Natural killer cell (primary cell): ENCODE data around the gene TUT7. TPM values are rescaled to one million over a fixed set of nuclear protein-coding genes. Genes with fewer than 3 reads are reported as not detected.
"Not testable (repeated sequence)": the region's sequence is repeated elsewhere in the genome, so short reads cannot be mapped to it uniquely, and the experiment has no call there.

Experiments
- ATAC-seq, 3 donors: fragments of 150-1000 bp in 2 of 3; fragments of 200-7000 bp in 1 of 3; cut with Tn5 transposase; 1 replicate in 1 of 3; 2 replicates in 2 of 3; pipeline ENCODE4 v1.10.0; 2021; ENCODE audit warnings: mild to moderate bottlenecking in 2 of 3, moderate library complexity in 2 of 3
- DNase-seq, 2 donors: peaks; one replicate each; pipeline versions ENCODE4 v3.0.0 to v3.0.0-alpha.2; 2013 to 2021; ENCODE audit warnings: mixed read lengths in 1 of 2
- H3K27ac ChIP-seq: one replicate; pipeline ENCODE4 v1.5.1; 2013; ENCODE audit warnings: mild to moderate bottlenecking, low read length
- H3K27me3 ChIP-seq: one replicate; pipeline ENCODE4 v1.6.1; 2013; ENCODE audit warnings: low read length; ENCODE audit not compliant: control insufficient read depth, insufficient read depth
- H3K36me3 ChIP-seq: one replicate; pipeline ENCODE4 v1.6.1; 2013; ENCODE audit warnings: low read length; ENCODE audit not compliant: control insufficient read depth, insufficient read depth
- H3K4me1 ChIP-seq: one replicate; pipeline ENCODE4 v1.6.1; 2013; ENCODE audit warnings: low read length; ENCODE audit not compliant: control insufficient read depth, insufficient read depth
- H3K4me3 ChIP-seq: one replicate; pipeline ENCODE4 v1.5.1; 2013; ENCODE audit warnings: low read length
- H3K9me3 ChIP-seq: one replicate; pipeline ENCODE4 v1.6.1; 2013; ENCODE audit warnings: low read length; ENCODE audit not compliant: control insufficient read depth, insufficient read depth
- H3K27ac Mint-ChIP-seq, 2 donors: one replicate each; pipeline ENCODE4 v1.8.0; 2022; ENCODE audit warnings: mild to moderate bottlenecking in 2 of 2, mixed read lengths in 2 of 2, moderate library complexity in 1 of 2
- H3K27me3 Mint-ChIP-seq, 2 donors: one replicate each; pipeline ENCODE4 v1.8.0; 2022; ENCODE audit warnings: low read depth in 2 of 2, mixed read lengths in 2 of 2
- H3K36me3 Mint-ChIP-seq: one replicate; pipeline ENCODE4 v1.8.0; 2022; ENCODE audit warnings: mixed read lengths
- H3K4me1 Mint-ChIP-seq, 2 donors: one replicate each; pipeline ENCODE4 v1.8.0; 2022; ENCODE audit warnings: mixed read lengths in 2 of 2
- H3K4me3 Mint-ChIP-seq: one replicate; pipeline ENCODE4 v1.8.0; 2022; ENCODE audit warnings: mild to moderate bottlenecking, moderate library complexity, mixed read lengths
- H3K9me3 Mint-ChIP-seq, 2 donors: one replicate each; pipeline ENCODE4 v1.8.0; 2022; ENCODE audit warnings: mixed read lengths in 2 of 2
- CTCF ChIP-seq: fragments of 200-600 bp; IDR thresholded peaks from one replicate; pipeline ENCODE4 v1.8.0; 2022; ENCODE audit warnings: antibody characterized with exemption
- WGBS: methylation state at CpG from one replicate; pipeline ENCODE4 v1.1.7; 2013; ENCODE audit warnings: missing lambda C conversion rate; ENCODE audit not compliant: insufficient coverage; 5-methylcytosine and 5-hydroxymethylcytosine counted together
- intact Hi-C: fragments of 100-400 bp; cut with micrococcal nuclease; formaldehyde crosslinking; loops from one replicate; pipeline ENCODE4 v1.14.2; 2022
- total RNA-seq, 4 donors: library from RNA; stranded (reverse); fragments of 120-200 nt in 1 of 4; gene quantifications; one replicate each; pipeline versions ENCODE4 v1.2.3 to v1.2.4, GENCODE V29; 2013 to 2022

TUT7 gene
- 10 to 100 TPM; 84.7 to 94.8 (median 85.6) TPM for total RNA-seq
- total RNA-seq (2013): 125 TPM

- Histone ChIP-seq H3K36me3 (peaks cover 6% of the 10 kb centered on the region), H3K9me3 (no peaks in the 10 kb centered on the region), H3K4me1 (peaks cover 19% of the 10 kb centered on the region), H3K4me3 (peak within 1 kb of the TSS; percentile 72), H3K27me3 (no peaks in the 10 kb centered on the region), H3K27ac (peak within 1 kb of the TSS; percentile 82)
- DNase-seq (peak; percentile 96 to 97), ATAC-seq (peak; percentile 92 to 99 (median 96))
- Mint-ChIP-seq H3K4me1 (peaks cover 40 to 45% of the 10 kb centered on the region in 2 donors), H3K9me3 (no peaks in the 10 kb centered on the region), H3K36me3 (peaks cover 8% of the 10 kb centered on the region), H3K27me3 (no peaks in the 10 kb centered on the region), H3K27ac (peak within 1 kb of the TSS; percentile 93 to 97), H3K4me3 (peak within 1 kb of the TSS; percentile 95)
- TF ChIP-seq CTCF: no peak
- WGBS: under 1% methylated on average over 79 of the region's 79 CpGs
- intact Hi-C loops: loop anchor here (1.0 kb wide), 1 partner anchor 72 kb away; the partner anchor contains the start of gene ISCA1
Observed at GRCh38 chr9:86354011-86354817, at the start of gene TUT7. Gene TUT7 (minus strand): TSS chr9:86354410. CDS start chr9:86353199, 1,211 bp downstream.

- no peak overlapping the region for H3K4me3 ChIP-seq
- DNase-seq: no peak
- H3K36me3 ChIP-seq: no peaks in the 10 kb centered on the region
- TF ChIP-seq CTCF: no peak
- intact Hi-C loops: no loop called here
- Mint-ChIP-seq H3K9me3 (no peaks in the 10 kb centered on the region), H3K4me3 (no peak overlapping the region), H3K27ac (no peak overlapping the region), H3K4me1 (peaks cover 0 to 5% of the 10 kb centered on the region in 2 donors), H3K27me3 (peaks cover 7 to 21% of the 10 kb centered on the region in 2 donors), H3K36me3 (no peaks in the 10 kb centered on the region)
- WGBS: 22% methylated on average over 3 of the region's 3 CpGs
- H3K27ac ChIP-seq: no peak overlapping the region
- no peak for ATAC-seq
- no peaks in the 10 kb centered on the region for H3K9me3 ChIP-seq
- no peaks in the 10 kb centered on the region for H3K4me1 ChIP-seq
- H3K27me3 ChIP-seq: no peaks in the 10 kb centered on the region
Observed at GRCh38 chr9:86402591-86402990, 48.4 kb upstream of the TUT7 start.

- Histone ChIP-seq H3K4me3 (no peak overlapping the region), H3K36me3 (no peaks in the 10 kb centered on the region), H3K4me1 (no peaks in the 10 kb centered on the region), H3K27ac (no peak overlapping the region), H3K27me3 (no peaks in the 10 kb centered on the region), H3K9me3 (no peaks in the 10 kb centered on the region)
- Mint-ChIP-seq H3K4me1 (no peaks in the 10 kb centered on the region), H3K27me3 (peaks cover 13 to 45% of the 10 kb centered on the region in 2 donors), H3K9me3 (no peaks in the 10 kb centered on the region), H3K27ac (no peak overlapping the region), H3K4me3 (no peak overlapping the region), H3K36me3 (peaks cover 6% of the 10 kb centered on the region)
- no peak for ATAC-seq
- no peak for TF ChIP-seq CTCF
- DNase-seq: no peak
- intact Hi-C loops: no loop called here
- WGBS: 95% methylated on average over 2 of the region's 2 CpGs
Observed at GRCh38 chr9:86396412-86396811, 42.2 kb upstream of the TUT7 start.

- H3K27ac ChIP-seq, H3K4me3 Mint-ChIP-seq, ATAC-seq, H3K4me3 ChIP-seq, H3K27me3 ChIP-seq, H3K9me3 Mint-ChIP-seq, DNase-seq, H3K27ac Mint-ChIP-seq, H3K4me1 ChIP-seq, H3K9me3 ChIP-seq, H3K36me3 Mint-ChIP-seq, H3K4me1 Mint-ChIP-seq, H3K36me3 ChIP-seq, intact Hi-C loops: not testable (repeated sequence)
- WGBS: 86% methylated on average over 4 of the region's 4 CpGs
- H3K27me3 Mint-ChIP-seq: peaks cover 31 to 81% of the 10 kb centered on the region in 2 donors
Observed at GRCh38 chr9:86390184-86390583, 36.0 kb upstream of the TUT7 start.
